SK-N-SH treated with all-trans-retinoic acid at 6 μM for 48 hours (cell line): ENCODE data around the gene SPDL1.
A peak's percentile ranks its signal among the peaks of the same experiment; 100 is the strongest.

Experiments
- ATAC-seq: fragments of 200-7000 bp; cut with Tn5 transposase; 3 replicates; pipeline ENCODE4 v1.9.1; 2020; ENCODE audit warnings: mild to moderate bottlenecking, moderate library complexity
- ARNTL ChIP-seq: fragments of 450-650 bp; formaldehyde crosslinking; IDR thresholded peaks from 2 replicates; pipeline ENCODE4 v1.5.0; 2020; ENCODE audit warnings: low read depth, mild to moderate bottlenecking, moderate library complexity, borderline replicate concordance
- BACH2 ChIP-seq: fragments of 250-450 bp; sonication (Bioruptor Pico); IDR thresholded peaks from 2 replicates; pipeline ENCODE4 v1.9.0; 2021; ENCODE audit warnings: mild to moderate bottlenecking, borderline replicate concordance
- CSDC2 ChIP-seq: fragments of 250-450 bp; sonication (Bioruptor Pico); IDR thresholded peaks from 2 replicates; pipeline ENCODE4 v1.5.0; 2020; ENCODE audit warnings: mild to moderate bottlenecking, moderate library complexity
- ESRRG ChIP-seq: fragments of 250-450 bp; sonication (Bioruptor Pico); IDR thresholded peaks from 2 replicates; pipeline ENCODE4 v1.6.1; 2021; ENCODE audit warnings: mild to moderate bottlenecking
- GLIS3 ChIP-seq: fragments of 250-450 bp; sonication (Bioruptor Pico); IDR thresholded peaks from 2 replicates; pipeline ENCODE4 v1.5.0; 2020; ENCODE audit warnings: mild to moderate bottlenecking, moderate library complexity
- ISL1 ChIP-seq: fragments of 250-450 bp; sonication (Bioruptor Pico); IDR thresholded peaks from 2 replicates; pipeline ENCODE4 v2.1.2; 2022; ENCODE audit warnings: mild to moderate bottlenecking, moderate library complexity
- OSR1 ChIP-seq: fragments of 250-450 bp; sonication (Bioruptor Pico); IDR thresholded peaks from 2 replicates; pipeline ENCODE4 v1.8.0; 2022; ENCODE audit warnings: moderate library complexity, mild to moderate bottlenecking, inconsistent platforms
- PPARA ChIP-seq: fragments of 250-450 bp; sonication (Bioruptor Pico); IDR thresholded peaks from 2 replicates; pipeline ENCODE4 v1.5.0; 2020; ENCODE audit warnings: mild to moderate bottlenecking, borderline replicate concordance
- RARB ChIP-seq: fragments of 250-450 bp; sonication (Bioruptor Pico); IDR thresholded peaks from 2 replicates; pipeline ENCODE4 v1.8.0; 2021; ENCODE audit warnings: mild to moderate bottlenecking, moderate library complexity
- SNAI2 ChIP-seq: fragments of 250-450 bp; sonication (Bioruptor Pico); IDR thresholded peaks from 2 replicates; pipeline ENCODE4 v1.5.0; 2020; ENCODE audit warnings: mild to moderate bottlenecking, moderate library complexity
- TCF4 ChIP-seq: fragments of 250-450 bp; sonication (Bioruptor Pico); IDR thresholded peaks from 2 replicates; pipeline ENCODE4 v1.8.0; 2021; ENCODE audit warnings: mild to moderate bottlenecking, moderate library complexity, borderline replicate concordance
- TOX ChIP-seq: fragments of 250-450 bp; sonication (Bioruptor Pico); IDR thresholded peaks from 2 replicates; pipeline ENCODE4 v1.8.0; 2021; ENCODE audit warnings: mild to moderate bottlenecking, moderate library complexity, borderline replicate concordance
- ZC3H10 ChIP-seq: fragments of 250-450 bp; sonication (Bioruptor Pico); IDR thresholded peaks from 2 replicates; pipeline ENCODE4 v1.5.1; 2021; ENCODE audit warnings: mild to moderate bottlenecking, moderate library complexity
- ZFP3 ChIP-seq: fragments of 250-450 bp; sonication (Bioruptor Pico); IDR thresholded peaks from 2 replicates; pipeline ENCODE4 v1.5.0; 2020; ENCODE audit warnings: mild to moderate bottlenecking, moderate library complexity
- ZFP30 ChIP-seq: fragments of 450-650 bp; formaldehyde crosslinking; IDR thresholded peaks from 2 replicates; pipeline ENCODE4 v1.5.0; 2022; ENCODE audit warnings: mild to moderate bottlenecking, moderate library complexity
- ZNF565 ChIP-seq: fragments of 450-650 bp; formaldehyde crosslinking; conservative IDR thresholded peaks from 2 replicates; pipeline ENCODE4 v1.5.0; 2020; ENCODE audit warnings: low read depth, mild to moderate bottlenecking, moderate library complexity
- ZNF70 ChIP-seq: fragments of 450-650 bp; formaldehyde crosslinking; IDR thresholded peaks from 2 replicates; pipeline ENCODE4 v1.5.0; 2020; ENCODE audit warnings: mild to moderate bottlenecking, moderate library complexity
- ZNF8 ChIP-seq: fragments of 450-650 bp; formaldehyde crosslinking; IDR thresholded peaks from 2 replicates; pipeline ENCODE4 v1.5.0; 2020; ENCODE audit warnings: mild to moderate bottlenecking, moderate library complexity
- TF ChIP-seq, protein P1 (sequence below): fragments of 250-450 bp; sonication (Bioruptor Pico); IDR thresholded peaks from 2 replicates; pipeline ENCODE4 v1.5.0; 2020; ENCODE audit warnings: mild to moderate bottlenecking, moderate library complexity
- TF ChIP-seq, protein P2 (sequence below): fragments of 250-450 bp; sonication (Bioruptor Pico); IDR thresholded peaks from 2 replicates; pipeline ENCODE4 v1.8.0; 2020; ENCODE audit warnings: mild to moderate bottlenecking, moderate library complexity, borderline replicate concordance
- TF ChIP-seq, protein P3 (sequence below): fragments of 250-450 bp; sonication (Bioruptor Pico); IDR thresholded peaks from 2 replicates; pipeline ENCODE4 v1.5.1; 2020; ENCODE audit warnings: low read depth, mild to moderate bottlenecking, moderate library complexity
- TF ChIP-seq, protein P4 (sequence below): fragments of 250-450 bp; sonication (Bioruptor Pico); IDR thresholded peaks from 2 replicates; pipeline ENCODE4 v1.5.1; 2021; ENCODE audit warnings: mild to moderate bottlenecking, moderate library complexity

SPDL1 gene

DNA sequence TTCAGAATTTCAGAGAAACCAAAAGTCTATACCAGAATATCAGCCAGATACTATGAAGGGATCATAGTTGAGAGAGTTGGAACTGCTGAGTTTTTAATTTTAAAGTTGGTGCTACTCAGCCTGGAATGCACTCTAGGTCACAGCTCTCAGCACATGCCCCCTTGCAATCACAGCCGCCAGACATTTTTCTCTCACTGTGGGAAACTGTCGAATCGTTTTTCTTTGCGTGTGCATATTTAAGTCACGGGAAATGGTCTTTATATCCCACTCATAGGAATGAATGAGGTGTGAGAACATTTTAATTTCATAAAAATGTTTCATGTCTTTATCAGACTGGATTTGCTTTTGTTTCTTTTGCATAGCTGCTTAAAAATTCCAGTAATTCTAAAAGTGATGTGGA, 12.2 kb upstream of the SPDL1 start:
- ATAC-seq, result no peak
- no peak for TF ChIP-seq RARB (CRISPR knock-in tag)
- no peak for TF ChIP-seq ZFP3 (CRISPR knock-in tag)
- TF ChIP-seq, protein P1, sequence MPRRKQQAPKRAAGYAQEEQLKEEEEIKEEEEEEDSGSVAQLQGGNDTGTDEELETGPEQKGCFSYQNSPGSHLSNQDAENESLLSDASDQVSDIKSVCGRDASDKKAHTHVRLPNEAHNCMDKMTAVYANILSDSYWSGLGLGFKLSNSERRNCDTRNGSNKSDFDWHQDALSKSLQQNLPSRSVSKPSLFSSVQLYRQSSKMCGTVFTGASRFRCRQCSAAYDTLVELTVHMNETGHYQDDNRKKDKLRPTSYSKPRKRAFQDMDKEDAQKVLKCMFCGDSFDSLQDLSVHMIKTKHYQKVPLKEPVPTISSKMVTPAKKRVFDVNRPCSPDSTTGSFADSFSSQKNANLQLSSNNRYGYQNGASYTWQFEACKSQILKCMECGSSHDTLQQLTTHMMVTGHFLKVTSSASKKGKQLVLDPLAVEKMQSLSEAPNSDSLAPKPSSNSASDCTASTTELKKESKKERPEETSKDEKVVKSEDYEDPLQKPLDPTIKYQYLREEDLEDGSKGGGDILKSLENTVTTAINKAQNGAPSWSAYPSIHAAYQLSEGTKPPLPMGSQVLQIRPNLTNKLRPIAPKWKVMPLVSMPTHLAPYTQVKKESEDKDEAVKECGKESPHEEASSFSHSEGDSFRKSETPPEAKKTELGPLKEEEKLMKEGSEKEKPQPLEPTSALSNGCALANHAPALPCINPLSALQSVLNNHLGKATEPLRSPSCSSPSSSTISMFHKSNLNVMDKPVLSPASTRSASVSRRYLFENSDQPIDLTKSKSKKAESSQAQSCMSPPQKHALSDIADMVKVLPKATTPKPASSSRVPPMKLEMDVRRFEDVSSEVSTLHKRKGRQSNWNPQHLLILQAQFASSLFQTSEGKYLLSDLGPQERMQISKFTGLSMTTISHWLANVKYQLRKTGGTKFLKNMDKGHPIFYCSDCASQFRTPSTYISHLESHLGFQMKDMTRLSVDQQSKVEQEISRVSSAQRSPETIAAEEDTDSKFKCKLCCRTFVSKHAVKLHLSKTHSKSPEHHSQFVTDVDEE, result no peak
- TF ChIP-seq ZNF8 (CRISPR knock-in tag), result no peak
- no peak for TF ChIP-seq BACH2 (CRISPR knock-in tag)
- no peak for TF ChIP-seq SNAI2 (CRISPR knock-in tag)
- TF ChIP-seq ISL1, result no peak
- no peak for TF ChIP-seq TCF4 (CRISPR knock-in tag)
- TF ChIP-seq, protein P2, sequence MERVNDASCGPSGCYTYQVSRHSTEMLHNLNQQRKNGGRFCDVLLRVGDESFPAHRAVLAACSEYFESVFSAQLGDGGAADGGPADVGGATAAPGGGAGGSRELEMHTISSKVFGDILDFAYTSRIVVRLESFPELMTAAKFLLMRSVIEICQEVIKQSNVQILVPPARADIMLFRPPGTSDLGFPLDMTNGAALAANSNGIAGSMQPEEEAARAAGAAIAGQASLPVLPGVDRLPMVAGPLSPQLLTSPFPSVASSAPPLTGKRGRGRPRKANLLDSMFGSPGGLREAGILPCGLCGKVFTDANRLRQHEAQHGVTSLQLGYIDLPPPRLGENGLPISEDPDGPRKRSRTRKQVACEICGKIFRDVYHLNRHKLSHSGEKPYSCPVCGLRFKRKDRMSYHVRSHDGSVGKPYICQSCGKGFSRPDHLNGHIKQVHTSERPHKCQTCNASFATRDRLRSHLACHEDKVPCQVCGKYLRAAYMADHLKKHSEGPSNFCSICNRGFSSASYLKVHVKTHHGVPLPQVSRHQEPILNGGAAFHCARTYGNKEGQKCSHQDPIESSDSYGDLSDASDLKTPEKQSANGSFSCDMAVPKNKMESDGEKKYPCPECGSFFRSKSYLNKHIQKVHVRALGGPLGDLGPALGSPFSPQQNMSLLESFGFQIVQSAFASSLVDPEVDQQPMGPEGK (CRISPR knock-in tag), result no peak
- no peak for TF ChIP-seq ZC3H10 (CRISPR knock-in tag)
- TF ChIP-seq, protein P3, sequence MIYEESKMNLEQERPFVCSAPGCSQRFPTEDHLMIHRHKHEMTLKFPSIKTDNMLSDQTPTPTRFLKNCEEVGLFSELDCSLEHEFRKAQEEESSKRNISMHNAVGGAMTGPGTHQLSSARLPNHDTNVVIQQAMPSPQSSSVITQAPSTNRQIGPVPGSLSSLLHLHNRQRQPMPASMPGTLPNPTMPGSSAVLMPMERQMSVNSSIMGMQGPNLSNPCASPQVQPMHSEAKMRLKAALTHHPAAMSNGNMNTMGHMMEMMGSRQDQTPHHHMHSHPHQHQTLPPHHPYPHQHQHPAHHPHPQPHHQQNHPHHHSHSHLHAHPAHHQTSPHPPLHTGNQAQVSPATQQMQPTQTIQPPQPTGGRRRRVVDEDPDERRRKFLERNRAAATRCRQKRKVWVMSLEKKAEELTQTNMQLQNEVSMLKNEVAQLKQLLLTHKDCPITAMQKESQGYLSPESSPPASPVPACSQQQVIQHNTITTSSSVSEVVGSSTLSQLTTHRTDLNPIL (CRISPR knock-in tag), result no peak
- TF ChIP-seq GLIS3 (CRISPR knock-in tag), result no peak
- TF ChIP-seq ZFP30 (CRISPR knock-in tag), result no peak
- no peak for TF ChIP-seq ESRRG (CRISPR knock-in tag)

DNA sequence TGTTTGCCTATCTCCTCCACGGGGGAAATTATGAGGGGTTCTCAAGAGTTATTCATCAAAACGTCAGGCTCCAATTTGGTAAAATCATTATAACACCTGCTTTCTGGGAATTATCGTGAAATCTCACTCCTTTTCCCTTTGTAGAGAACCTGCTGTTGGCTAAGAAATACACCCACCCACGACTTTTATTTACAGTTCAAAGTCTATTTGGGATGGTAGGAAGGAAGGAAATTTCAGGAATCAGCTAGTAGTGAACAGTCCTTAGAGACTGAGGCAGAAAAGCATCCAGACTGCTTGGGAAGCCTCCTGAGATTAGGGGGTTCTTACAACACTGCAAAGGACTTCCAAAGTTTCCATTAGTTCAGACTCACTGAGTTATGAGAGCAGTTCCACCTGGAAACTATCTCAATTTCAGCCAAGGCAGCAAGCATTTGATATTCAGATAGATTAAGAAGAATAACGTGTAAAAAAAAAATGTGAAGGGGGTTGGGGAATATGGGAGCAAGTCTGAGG, 9.4 kb upstream of the SPDL1 start:
- no peak for ATAC-seq
- TF ChIP-seq ZNF565 (CRISPR knock-in tag) (no peak), PPARA (no peak), ESRRG (CRISPR knock-in tag) (no peak), CSDC2 (CRISPR knock-in tag) (no peak), OSR1 (CRISPR knock-in tag) (no peak), TOX (no peak), TCF4 (CRISPR knock-in tag) (no peak), ZC3H10 (CRISPR knock-in tag) (no peak), BACH2 (CRISPR knock-in tag) (no peak), ZFP30 (CRISPR knock-in tag) (no peak), GLIS3 (CRISPR knock-in tag) (no peak), ZNF70 (CRISPR knock-in tag) (no peak), ZFP3 (CRISPR knock-in tag) (no peak)
- TF ChIP-seq, protein P2 (CRISPR knock-in tag), result no peak

DNA sequence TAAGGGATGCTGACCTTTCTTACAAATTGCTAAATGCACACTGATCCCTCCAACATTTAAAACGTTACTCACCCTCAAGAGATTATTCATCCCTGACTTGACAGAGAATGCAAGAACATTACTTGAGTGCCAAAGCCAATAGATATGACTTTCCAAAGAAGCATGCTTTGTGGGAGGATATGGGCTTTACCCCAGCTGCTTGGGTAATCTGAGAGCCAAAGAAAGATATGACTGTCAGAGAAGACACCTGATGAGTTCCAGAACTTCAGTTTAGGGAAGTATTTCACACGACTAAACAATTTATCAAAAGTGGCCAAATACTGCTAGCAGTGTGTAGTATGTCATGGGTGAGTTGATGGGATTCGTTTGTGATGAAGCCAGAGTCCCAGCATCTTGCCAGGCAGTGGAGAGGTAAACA, 7.4 kb upstream of the SPDL1 start:
- peak; percentile 93 for ATAC-seq
- TF ChIP-seq, protein P2 (CRISPR knock-in tag), result peak; percentile 89
- TF ChIP-seq, protein P4, sequence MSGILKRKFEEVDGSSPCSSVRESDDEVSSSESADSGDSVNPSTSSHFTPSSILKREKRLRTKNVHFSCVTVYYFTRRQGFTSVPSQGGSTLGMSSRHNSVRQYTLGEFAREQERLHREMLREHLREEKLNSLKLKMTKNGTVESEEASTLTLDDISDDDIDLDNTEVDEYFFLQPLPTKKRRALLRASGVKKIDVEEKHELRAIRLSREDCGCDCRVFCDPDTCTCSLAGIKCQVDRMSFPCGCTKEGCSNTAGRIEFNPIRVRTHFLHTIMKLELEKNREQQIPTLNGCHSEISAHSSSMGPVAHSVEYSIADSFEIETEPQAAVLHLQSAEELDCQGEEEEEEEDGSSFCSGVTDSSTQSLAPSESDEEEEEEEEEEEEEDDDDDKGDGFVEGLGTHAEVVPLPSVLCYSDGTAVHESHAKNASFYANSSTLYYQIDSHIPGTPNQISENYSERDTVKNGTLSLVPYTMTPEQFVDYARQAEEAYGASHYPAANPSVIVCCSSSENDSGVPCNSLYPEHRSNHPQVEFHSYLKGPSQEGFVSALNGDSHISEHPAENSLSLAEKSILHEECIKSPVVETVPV, result peak; percentile 72; the same call in 1 of the 2 replicates
- TF ChIP-seq ZNF565 (CRISPR knock-in tag) (no peak), ZFP30 (CRISPR knock-in tag) (no peak), GLIS3 (CRISPR knock-in tag) (no peak), ESRRG (CRISPR knock-in tag) (no peak), TCF4 (CRISPR knock-in tag) (no peak), ZNF8 (CRISPR knock-in tag) (no peak), OSR1 (CRISPR knock-in tag) (no peak), ZFP3 (CRISPR knock-in tag) (no peak), ZNF70 (CRISPR knock-in tag) (no peak), ISL1 (peak; percentile 98), CSDC2 (CRISPR knock-in tag) (peak; percentile 59; the same call in 1 of the 2 replicates), TOX (peak; percentile 96), SNAI2 (CRISPR knock-in tag) (no peak), BACH2 (CRISPR knock-in tag) (no peak), ZC3H10 (CRISPR knock-in tag) (peak; percentile 85), RARB (CRISPR knock-in tag) (peak; percentile 89; the same call in 1 of the 2 replicates), ARNTL (CRISPR knock-in tag) (no peak)
- TF ChIP-seq, protein P3 (CRISPR knock-in tag), result no peak; the same call in none of the 2 replicates
